Astrocyte (in vitro differentiated cells and primary cell): ENCODE measurements around the gene SNX21. TPM values are rescaled to one million over a fixed set of nuclear protein-coding genes. Genes with fewer than 3 reads are reported as not detected.

Experiments
- DNase-seq: peaks from one replicate; pipeline ENCODE4 v3.0.0-alpha.2; 2010; ENCODE audit warnings: low read depth
- FAIRE-seq: peaks from 2 replicates; lab custom pipeline; 2011; peaks lifted over from hg19 to GRCh38; lab: Jason Lieb, UNC
- H2AFZ ChIP-seq: 2 replicates; pipeline ENCODE4 v1.6.0; 2012; ENCODE audit warnings: low read depth, low read length, inconsistent platforms
- H3K27ac ChIP-seq: 2 replicates; pipeline ENCODE4 v1.5.1; 2011; ENCODE audit warnings: low read depth, low read length, inconsistent platforms
- H3K27me3 ChIP-seq: 2 replicates; pipeline ENCODE4 v1.6.0; 2011; ENCODE audit warnings: low read length, inconsistent platforms; ENCODE audit not compliant: insufficient read depth
- H3K36me3 ChIP-seq: 2 replicates; pipeline ENCODE4 v1.5.1; 2011; ENCODE audit warnings: low read length, inconsistent platforms; ENCODE audit not compliant: insufficient read depth
- H3K4me1 ChIP-seq: 2 replicates; pipeline ENCODE4 v1.5.1; 2011; ENCODE audit warnings: low read length, inconsistent platforms; ENCODE audit not compliant: insufficient read depth
- H3K4me2 ChIP-seq: 2 replicates; pipeline ENCODE4 v1.6.0; 2012; ENCODE audit warnings: low read length, inconsistent platforms
- H3K4me3 ChIP-seq: 2 replicates; pipeline ENCODE4 v1.5.1; 2011; ENCODE audit warnings: low read depth, mild to moderate bottlenecking, low read length, inconsistent platforms; ENCODE audit not compliant: insufficient read depth
- H3K79me2 ChIP-seq: 2 replicates; pipeline ENCODE4 v1.6.0; 2012; ENCODE audit warnings: mild to moderate bottlenecking, low read length, inconsistent platforms; ENCODE audit not compliant: insufficient read depth
- H3K9ac ChIP-seq: 2 replicates; pipeline ENCODE4 v1.6.0; 2012; ENCODE audit warnings: mild to moderate bottlenecking, low read length, inconsistent platforms
- H3K9me3 ChIP-seq: 2 replicates; pipeline ENCODE4 v1.5.1; 2012; ENCODE audit warnings: low read depth, mild to moderate bottlenecking, low read length, inconsistent platforms; ENCODE audit not compliant: insufficient read depth
- H4K20me1 ChIP-seq: 2 replicates; pipeline ENCODE4 v1.6.0; 2012; ENCODE audit warnings: low read length, inconsistent platforms; ENCODE audit not compliant: insufficient read depth
- H3K27ac Mint-ChIP-seq: one replicate; pipeline ENCODE4 v1.8.0; 2021; ENCODE audit warnings: mild to moderate bottlenecking, mixed read lengths; ENCODE audit not compliant: unreplicated experiment
- H3K27me3 Mint-ChIP-seq: one replicate; pipeline ENCODE4 v1.8.0; 2021; ENCODE audit warnings: low read depth, mixed read lengths; ENCODE audit not compliant: unreplicated experiment
- H3K36me3 Mint-ChIP-seq: one replicate; pipeline ENCODE4 v1.8.0; 2021; ENCODE audit warnings: low read depth, mixed read lengths; ENCODE audit not compliant: unreplicated experiment
- H3K4me1 Mint-ChIP-seq: one replicate; pipeline ENCODE4 v1.8.0; 2021; ENCODE audit warnings: low read depth, mixed read lengths; ENCODE audit not compliant: unreplicated experiment
- H3K4me3 Mint-ChIP-seq: one replicate; pipeline ENCODE4 v1.8.0; 2021; ENCODE audit warnings: mild to moderate bottlenecking, moderate library complexity, mixed read lengths; ENCODE audit not compliant: unreplicated experiment
- H3K9me3 Mint-ChIP-seq: one replicate; pipeline ENCODE4 v1.8.0; 2021; ENCODE audit warnings: mild to moderate bottlenecking, mixed read lengths; ENCODE audit not compliant: unreplicated experiment
- EZH2 ChIP-seq: IDR thresholded peaks from 2 replicates; pipeline ENCODE4 v1.6.1; 2012; ENCODE audit warnings: mild to moderate bottlenecking, low read length, inconsistent platforms; ENCODE audit not compliant: insufficient read depth
- total RNA-seq: library from RNA; stranded (reverse); gene quantifications from 2 replicates; pipeline ENCODE4 v1.2.1, GENCODE V29; 2021
- TF ChIP-seq, protein P1 (sequence below): IDR thresholded peaks from 2 replicates; pipeline ENCODE4 v1.5.1; 2011; ENCODE audit warnings: low read depth, mild to moderate bottlenecking, inconsistent platforms, low read length, moderate library complexity; ENCODE audit not compliant: insufficient read depth

Gene SNX21
- total RNA-seq, 1 donor from 2014 or later, result 13.3 TPM

GRCh38 chr20:45880988-45881788 lies 47.6 kb downstream of the SNX21 start, which contains the start of gene ZSWIM1:
Gene ZSWIM1 (plus strand): TSS chr20:45881227. CDS start chr20:45882593, 1,366 bp downstream.
- Histone ChIP-seq H3K27me3 (no peaks in the 10 kb centered on the region), H3K79me2 (peaks cover 31% of the 10 kb centered on the region), H3K36me3 (peaks cover 12% of the 10 kb centered on the region), H3K4me3 (peak within 1 kb of the TSS; percentile 92), H2AFZ (peak within 1 kb of the TSS; percentile 72), H3K4me2 (peak within 1 kb of the TSS; percentile 89), H3K9me3 (no peaks in the 10 kb centered on the region), H4K20me1 (peaks cover 17% of the 10 kb centered on the region), H3K27ac (peak within 1 kb of the TSS; percentile 73), H3K4me1 (peaks cover 10% of the 10 kb centered on the region), H3K9ac (peak within 1 kb of the TSS; percentile 89)
- no peak for TF ChIP-seq EZH2
- TF ChIP-seq, protein P1, sequence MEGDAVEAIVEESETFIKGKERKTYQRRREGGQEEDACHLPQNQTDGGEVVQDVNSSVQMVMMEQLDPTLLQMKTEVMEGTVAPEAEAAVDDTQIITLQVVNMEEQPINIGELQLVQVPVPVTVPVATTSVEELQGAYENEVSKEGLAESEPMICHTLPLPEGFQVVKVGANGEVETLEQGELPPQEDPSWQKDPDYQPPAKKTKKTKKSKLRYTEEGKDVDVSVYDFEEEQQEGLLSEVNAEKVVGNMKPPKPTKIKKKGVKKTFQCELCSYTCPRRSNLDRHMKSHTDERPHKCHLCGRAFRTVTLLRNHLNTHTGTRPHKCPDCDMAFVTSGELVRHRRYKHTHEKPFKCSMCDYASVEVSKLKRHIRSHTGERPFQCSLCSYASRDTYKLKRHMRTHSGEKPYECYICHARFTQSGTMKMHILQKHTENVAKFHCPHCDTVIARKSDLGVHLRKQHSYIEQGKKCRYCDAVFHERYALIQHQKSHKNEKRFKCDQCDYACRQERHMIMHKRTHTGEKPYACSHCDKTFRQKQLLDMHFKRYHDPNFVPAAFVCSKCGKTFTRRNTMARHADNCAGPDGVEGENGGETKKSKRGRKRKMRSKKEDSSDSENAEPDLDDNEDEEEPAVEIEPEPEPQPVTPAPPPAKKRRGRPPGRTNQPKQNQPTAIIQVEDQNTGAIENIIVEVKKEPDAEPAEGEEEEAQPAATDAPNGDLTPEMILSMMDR, result no peak
- DNase-seq, result peak; percentile 96
- Mint-ChIP-seq H3K27me3 (no peaks in the 10 kb centered on the region), H3K4me1 (peaks cover 18% of the 10 kb centered on the region), H3K27ac (peak within 1 kb of the TSS; percentile 83), H3K4me3 (peak within 1 kb of the TSS; percentile 91), H3K36me3 (peaks cover 19% of the 10 kb centered on the region), H3K9me3 (no peaks in the 10 kb centered on the region)
- peak; percentile 81 for FAIRE-seq

GRCh38 chr20:45882469-45883099 lies 49.0 kb downstream of the SNX21 start:
- FAIRE-seq (no peak), DNase-seq (no peak)
- H3K4me3 Mint-ChIP-seq, result peak overlapping the region; percentile 81
- TF ChIP-seq, protein P1, result no peak
- TF ChIP-seq EZH2, result no peak
- Histone ChIP-seq H3K27me3 (no peaks in the 10 kb centered on the region), H3K9me3 (no peaks in the 10 kb centered on the region), H3K4me2 (no peak overlapping the region), H3K4me3 (no peak overlapping the region), H3K27ac (no peak overlapping the region), H2AFZ (no peak overlapping the region), H3K9ac (no peak overlapping the region), H3K36me3 (peaks cover 12% of the 10 kb centered on the region), H3K79me2 (peaks cover 31% of the 10 kb centered on the region), H3K4me1 (peaks cover 10% of the 10 kb centered on the region), H4K20me1 (peaks cover 20% of the 10 kb centered on the region)
- H3K27me3 Mint-ChIP-seq, result no peaks in the 10 kb centered on the region
- H3K9me3 Mint-ChIP-seq, result no peaks in the 10 kb centered on the region
- peaks cover 20% of the 10 kb centered on the region for H3K36me3 Mint-ChIP-seq
- no peak overlapping the region for H3K27ac Mint-ChIP-seq
- H3K4me1 Mint-ChIP-seq, result peaks cover 18% of the 10 kb centered on the region
